Caco-2 (cell line): ENCODE data around the gene CD33. TPM values are rescaled to one million over a fixed set of nuclear protein-coding genes. Genes with fewer than 3 reads are reported as not detected.

Experiments used
- BruUV-seq: library from RNA; stranded (reverse); fragments of 400-500 nt; replicated peaks from 2 replicates; lab custom pipeline; 2021; lab: Mats Ljungman, UMichigan
- CTCF ChIA-PET: fragments of 300-600 bp; sonication (Branson Sonifier 250); formaldehyde crosslinking; loops from one replicate; lab custom pipeline; 2022; ENCODE audit warnings: antibody characterized with exemption; lab: Charles Lee
- POLR2A ChIA-PET: fragments of 300-600 bp; sonication (Branson Sonifier 250); formaldehyde crosslinking; loops from one replicate; lab custom pipeline; 2022; ENCODE audit warnings: antibody characterized with exemption; lab: Charles Lee
- DNase-seq, 2 experiments: peaks; one replicate each; pipeline versions ENCODE4 v3.0.0 to v3.0.0-alpha.2; 2020 to 2022
- H3K27me3 ChIP-seq: replicated peaks from 2 replicates; pipeline ENCODE4 v1.6.0; 2011; ENCODE audit warnings: low read length; ENCODE audit not compliant: control insufficient read depth, insufficient read depth
- H3K36me3 ChIP-seq: 2 replicates; pipeline ENCODE4 v1.5.1; 2011; ENCODE audit warnings: low read length; ENCODE audit not compliant: control insufficient read depth, insufficient read depth
- H3K4me1 ChIP-seq: fragments of 250-450 bp; sonication (Bioruptor Pico); 2 replicates; pipeline ENCODE4 v1.5.1; 2020; ENCODE audit warnings: mild to moderate bottlenecking
- H3K4me3 ChIP-seq: 2 replicates; pipeline ENCODE4 v1.5.1; 2011; ENCODE audit warnings: low read depth, mild to moderate bottlenecking, control low read depth, low read length
- H3K9me3 ChIP-seq: fragments of 250-450 bp; sonication (Bioruptor Pico); 2 replicates; pipeline ENCODE4 v1.5.1; 2020; ENCODE audit warnings: mild to moderate bottlenecking, moderate library complexity
- H3K27ac Mint-ChIP-seq: one replicate; pipeline ENCODE4 v1.8.0; 2022; ENCODE audit warnings: mixed read lengths; ENCODE audit not compliant: unreplicated experiment
- H3K27me3 Mint-ChIP-seq: one replicate; pipeline ENCODE4 v1.8.0; 2022; ENCODE audit warnings: mixed read lengths; ENCODE audit not compliant: insufficient read depth, unreplicated experiment
- H3K36me3 Mint-ChIP-seq: one replicate; pipeline ENCODE4 v1.8.0; 2022; ENCODE audit warnings: mild to moderate bottlenecking, mixed read lengths; ENCODE audit not compliant: insufficient read depth, unreplicated experiment
- H3K4me1 Mint-ChIP-seq: one replicate; pipeline ENCODE4 v1.8.0; 2022; ENCODE audit warnings: low read depth, mixed read lengths; ENCODE audit not compliant: unreplicated experiment
- H3K4me3 Mint-ChIP-seq: one replicate; pipeline ENCODE4 v1.8.0; 2022; ENCODE audit warnings: mild to moderate bottlenecking, moderate library complexity, mixed read lengths; ENCODE audit not compliant: unreplicated experiment
- H3K9me3 Mint-ChIP-seq: one replicate; pipeline ENCODE4 v1.8.0; 2022; ENCODE audit warnings: mixed read lengths; ENCODE audit not compliant: unreplicated experiment
- CTCF ChIP-seq, 2 experiments: fragments of 200-600 bp in 1 of 2; IDR thresholded peaks; 1 replicate in 1 of 2; 2 replicates in 1 of 2; pipeline versions ENCODE4 v1.5.1 to v1.8.0; 2011 to 2022; ENCODE audit warnings: antibody characterized with exemption in 1 of 2, control low read depth in 1 of 2, inconsistent platforms in 1 of 2, low read depth in 1 of 2, low read length in 1 of 2, mild to moderate bottlenecking in 1 of 2, moderate library complexity in 1 of 2; ENCODE audit not compliant: insufficient read depth in 1 of 2, severe bottlenecking in 1 of 2, unreplicated experiment in 1 of 2
- intact Hi-C: fragments of 100-400 bp; cut with micrococcal nuclease; formaldehyde crosslinking; loops from one replicate; pipeline ENCODE4 v1.10.0; 2022; ENCODE audit not compliant: unreplicated experiment
- total RNA-seq: library from RNA; stranded (reverse); gene quantifications from 2 replicates; pipeline ENCODE4 v1.2.3, GENCODE V29; 2022

Gene CD33
- total RNA-seq, 1 experiment from 2014 or later = not detected

- Mint-ChIP-seq H3K36me3 (no peaks in the 10 kb centered on the region), H3K27ac (no peak overlapping the region), H3K27me3 (peaks cover 17% of the 10 kb centered on the region), H3K4me1 (no peaks in the 10 kb centered on the region), H3K9me3 (no peaks in the 10 kb centered on the region), H3K4me3 (no peak overlapping the region)
- TF ChIP-seq CTCF (IDR thresholded peaks at IDR 0.05; ENCODE audit: insufficient read depth in 1 of 2, low read depth in 1 of 2, low read length in 1 of 2, severe bottlenecking in 1 of 2, unreplicated experiment in 1 of 2) = no peak
- DNase-seq = no peak
- intact Hi-C loops = no loop called here
- Histone ChIP-seq H3K27me3 (no peaks in the 10 kb centered on the region), H3K4me3 (no peak overlapping the region), H3K36me3 (no peaks in the 10 kb centered on the region), H3K4me1 (no peaks in the 10 kb centered on the region), H3K9me3 (no peaks in the 10 kb centered on the region)
- ChIA-PET CTCF (no interaction called here), POLR2A (interaction anchor here (0.6 kb wide), 1 partner anchor 74 kb away, joined by 3 read pairs; the partner anchor contains the start of gene CTU1)
- no TSS peak for BruUV-seq
Measured at GRCh38 chr19:51181913-51182419, 42.9 kb upstream of the CD33 start.

GRCh38 chr19:51183629-51184028 is 41.3 kb upstream of the CD33 start:
- DNase-seq = no peak
- Histone ChIP-seq H3K4me3 (no peak overlapping the region), H3K4me1 (no peaks in the 10 kb centered on the region), H3K27me3 (no peaks in the 10 kb centered on the region), H3K36me3 (no peaks in the 10 kb centered on the region), H3K9me3 (no peaks in the 10 kb centered on the region)
- no peaks in the 10 kb centered on the region for H3K36me3 Mint-ChIP-seq
- TF ChIP-seq CTCF (IDR thresholded peaks at IDR 0.05; ENCODE audit: insufficient read depth in 1 of 2, low read depth in 1 of 2, low read length in 1 of 2, severe bottlenecking in 1 of 2, unreplicated experiment in 1 of 2) = no peak
- no TSS peak for BruUV-seq
- no peaks in the 10 kb centered on the region for H3K9me3 Mint-ChIP-seq
- peaks cover 21% of the 10 kb centered on the region for H3K27me3 Mint-ChIP-seq
- CTCF ChIA-PET = no interaction called here
- POLR2A ChIA-PET = no interaction called here
- no peak overlapping the region for H3K4me3 Mint-ChIP-seq
- H3K4me1 Mint-ChIP-seq = no peaks in the 10 kb centered on the region
- intact Hi-C loops = no loop called here
- no peak overlapping the region for H3K27ac Mint-ChIP-seq

- Mint-ChIP-seq H3K4me1 (no peaks in the 10 kb centered on the region), H3K36me3 (no peaks in the 10 kb centered on the region), H3K27ac (no peak overlapping the region), H3K4me3 (no peak overlapping the region), H3K9me3 (no peaks in the 10 kb centered on the region), H3K27me3 (peaks cover 24% of the 10 kb centered on the region)
- Histone ChIP-seq H3K27me3 (no peaks in the 10 kb centered on the region), H3K36me3 (no peaks in the 10 kb centered on the region), H3K4me3 (no peak overlapping the region), H3K4me1 (no peaks in the 10 kb centered on the region), H3K9me3 (no peaks in the 10 kb centered on the region)
- ChIA-PET POLR2A (no interaction called here), CTCF (no interaction called here)
- BruUV-seq = no TSS peak
- intact Hi-C loops = no loop called here
- no peak for DNase-seq
- TF ChIP-seq CTCF (IDR thresholded peaks at IDR 0.05; ENCODE audit: insufficient read depth in 1 of 2, low read depth in 1 of 2, low read length in 1 of 2, severe bottlenecking in 1 of 2, unreplicated experiment in 1 of 2) = no peak
Measured at GRCh38 chr19:51185069-51185867, 39.6 kb upstream of the CD33 start.
